Body of pancreas (tissue), 4 donors: ENCODE results near the gene C6orf163.
A peak's percentile ranks its signal among the peaks of the same experiment; 100 is the strongest.

ENCODE experiments used
- CTCF ChIP-seq, 7 experiments: fragments of 450-650 bp in 4 of 7; fragments of 200-600 bp in 3 of 7; sonication (generic) in 3 of 7; IDR thresholded peaks; one replicate each; pipeline ENCODE4 v1.5.1; 2016 to 2019; ENCODE audit warnings: antibody characterized with exemption in 7 of 7
- POLR2A ChIP-seq, 3 donors: fragments of 450-650 bp; IDR thresholded peaks; one replicate each; pipeline ENCODE4 v1.6.1; 2016; ENCODE audit warnings: antibody characterized with exemption in 3 of 3, mild to moderate bottlenecking in 2 of 3

- peak; percentile 92 to 100 (median 99) for TF ChIP-seq CTCF (IDR thresholded peaks at IDR 0.05)
- TF ChIP-seq POLR2A (IDR thresholded peaks at IDR 0.05), result peak; percentile 19 to 73 (median 72)
These were observed 22.1 kb upstream of the C6orf163 start, which contains the start of gene SMIM8 for GRCh38 chr6:87322304-87323212.
